Fibroblast of villous mesenchyme (primary cell): ENCODE results near the gene VWC2. TPM values are rescaled to one million over a fixed set of nuclear protein-coding genes. Genes with fewer than 3 reads are reported as not detected.

Source experiments
- DNase-seq: peaks from one replicate; pipeline ENCODE4 v3.0.0-alpha.2; 2010; ENCODE audit warnings: low read depth
- H3K4me3 ChIP-seq: 2 replicates; pipeline ENCODE4 v1.5.1; 2011; ENCODE audit warnings: low read depth, mild to moderate bottlenecking, low read length
- CTCF ChIP-seq: IDR thresholded peaks from 2 replicates; pipeline ENCODE4 v1.5.1; 2012; ENCODE audit warnings: low read depth, mild to moderate bottlenecking, low read length; ENCODE audit not compliant: insufficient read depth
- total RNA-seq: library from RNA; depleted of rRNA; stranded (reverse); fragments of >200 nt; gene quantifications from 2 replicates; pipeline ENCODE4 v1.2.3, GENCODE V29; 2012

VWC2 gene
- total RNA-seq, 1 donor = not detected

GRCh38 chr7:49780953-49781352 lies 7.5 kb downstream of the VWC2 start:
- no peak for TF ChIP-seq CTCF
- no peak for DNase-seq
- H3K4me3 ChIP-seq = no peak overlapping the region

GRCh38 chr7:49781996-49782395 lies 8.6 kb downstream of the VWC2 start:
- DNase-seq = no peak
- no peak for TF ChIP-seq CTCF

GRCh38 chr7:49783446-49783845 lies 10.0 kb downstream of the VWC2 start:
- TF ChIP-seq CTCF = no peak
- DNase-seq = no peak
- no peak overlapping the region for H3K4me3 ChIP-seq

More at GRCh38 chr7:49781996-49782395, 8.6 kb downstream of the VWC2 start:
- H3K4me3 ChIP-seq = no peak overlapping the region

GRCh38 chr7:49787980-49788379 lies 14.5 kb downstream of the VWC2 start:
- H3K4me3 ChIP-seq = no peak overlapping the region
- DNase-seq = no peak
- TF ChIP-seq CTCF = no peak

- TF ChIP-seq CTCF = no peak
- DNase-seq = no peak
These were observed 15.1 kb downstream of the VWC2 start for GRCh38 chr7:49788455-49789059.

GRCh38 chr7:49789736-49790135 lies 16.3 kb downstream of the VWC2 start:
- TF ChIP-seq CTCF = no peak
- DNase-seq = no peak
- H3K4me3 ChIP-seq = no peak overlapping the region

More at GRCh38 chr7:49788455-49789059, 15.1 kb downstream of the VWC2 start:
- H3K4me3 ChIP-seq = no peak overlapping the region

GRCh38 chr7:49790209-49790608 lies 16.8 kb downstream of the VWC2 start:
- TF ChIP-seq CTCF = no peak
- H3K4me3 ChIP-seq = no peak overlapping the region
- no peak for DNase-seq
